Astrocyte (in vitro differentiated cells and primary cell): ENCODE results near the gene POLE.

Experiments used
- EZH2 ChIP-seq: IDR thresholded peaks from 2 replicates; pipeline ENCODE4 v1.6.1; 2012; ENCODE audit warnings: mild to moderate bottlenecking, low read length, inconsistent platforms; ENCODE audit not compliant: insufficient read depth
- TF ChIP-seq, protein P1 (sequence below): IDR thresholded peaks from 2 replicates; pipeline ENCODE4 v1.5.1; 2011; ENCODE audit warnings: low read depth, mild to moderate bottlenecking, inconsistent platforms, low read length, moderate library complexity; ENCODE audit not compliant: insufficient read depth

DNA sequence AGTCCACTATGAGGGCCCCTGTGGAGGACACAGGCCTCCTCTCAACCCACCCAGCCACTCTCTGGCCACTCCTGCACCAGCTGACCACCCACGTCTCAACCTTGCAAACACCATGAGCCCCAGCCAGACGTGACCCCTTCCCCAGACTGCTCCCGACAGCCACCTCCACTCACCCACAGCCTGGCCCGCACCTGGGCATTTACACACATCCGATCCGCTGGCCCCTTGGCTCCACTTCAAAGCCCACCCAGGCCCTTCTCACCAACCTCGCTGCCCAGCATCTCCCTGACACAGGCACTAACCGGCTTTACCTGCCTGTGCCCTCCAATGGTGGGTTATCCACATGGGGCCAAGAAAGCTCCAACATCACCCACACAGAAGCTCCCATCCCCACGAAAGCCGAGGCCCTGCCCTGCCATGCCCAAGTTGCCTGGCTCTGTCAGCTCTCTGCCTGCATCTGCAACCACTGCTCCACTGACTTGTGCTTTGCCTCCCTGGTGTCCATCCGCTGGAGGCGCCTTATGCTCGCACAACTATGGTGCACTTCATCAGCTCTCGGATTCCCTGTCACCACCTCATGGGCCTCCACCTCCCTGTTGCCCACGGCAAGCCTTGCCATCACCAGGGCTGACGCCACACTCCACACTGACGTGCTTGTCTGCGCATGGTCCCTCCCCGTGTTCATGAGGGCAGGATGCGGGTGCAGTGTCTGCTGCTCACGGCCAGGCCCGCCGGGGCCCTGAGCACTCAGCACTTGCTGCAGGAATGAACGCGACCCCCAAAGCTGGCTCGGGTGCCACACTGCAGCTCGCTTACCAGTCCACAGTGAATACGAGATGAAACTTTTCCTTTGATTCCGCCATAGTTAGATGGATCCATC is 51.8 kb downstream of the POLE start:
- TF ChIP-seq, protein P1, sequence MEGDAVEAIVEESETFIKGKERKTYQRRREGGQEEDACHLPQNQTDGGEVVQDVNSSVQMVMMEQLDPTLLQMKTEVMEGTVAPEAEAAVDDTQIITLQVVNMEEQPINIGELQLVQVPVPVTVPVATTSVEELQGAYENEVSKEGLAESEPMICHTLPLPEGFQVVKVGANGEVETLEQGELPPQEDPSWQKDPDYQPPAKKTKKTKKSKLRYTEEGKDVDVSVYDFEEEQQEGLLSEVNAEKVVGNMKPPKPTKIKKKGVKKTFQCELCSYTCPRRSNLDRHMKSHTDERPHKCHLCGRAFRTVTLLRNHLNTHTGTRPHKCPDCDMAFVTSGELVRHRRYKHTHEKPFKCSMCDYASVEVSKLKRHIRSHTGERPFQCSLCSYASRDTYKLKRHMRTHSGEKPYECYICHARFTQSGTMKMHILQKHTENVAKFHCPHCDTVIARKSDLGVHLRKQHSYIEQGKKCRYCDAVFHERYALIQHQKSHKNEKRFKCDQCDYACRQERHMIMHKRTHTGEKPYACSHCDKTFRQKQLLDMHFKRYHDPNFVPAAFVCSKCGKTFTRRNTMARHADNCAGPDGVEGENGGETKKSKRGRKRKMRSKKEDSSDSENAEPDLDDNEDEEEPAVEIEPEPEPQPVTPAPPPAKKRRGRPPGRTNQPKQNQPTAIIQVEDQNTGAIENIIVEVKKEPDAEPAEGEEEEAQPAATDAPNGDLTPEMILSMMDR: no peak
- TF ChIP-seq EZH2: no peak
